K562 (cell line): ENCODE results near the gene METTL21C. TPM values are rescaled to one million over a fixed set of nuclear protein-coding genes. Genes with fewer than 3 reads are reported as not detected.

Experiments
- ATAC-seq: fragments of 200-7000 bp; cut with Tn5 transposase; 3 replicates; pipeline ENCODE4 v1.9.1; 2020; ENCODE audit warnings: moderate library complexity
- Bru-seq: library from RNA; stranded (reverse); fragments of 400-500 nt; gene quantifications from one replicate; lab custom pipeline; 2021; lab: Mats Ljungman, UMichigan
- BruChase-seq, 2 experiments: library from RNA; stranded (reverse); fragments of 400-500 nt; gene quantifications; one replicate each; lab custom pipeline; 2021; lab: Mats Ljungman, UMichigan
- BruUV-seq: library from RNA; stranded (reverse); fragments of 400-500 nt; replicated peaks from 2 replicates; lab custom pipeline; 2021; lab: Mats Ljungman, UMichigan
- CTCF ChIA-PET: fragments of 300-600 bp; formaldehyde crosslinking; extraction: SDS; loops from one replicate; lab custom pipeline; 2021; ENCODE audit warnings: low intra/inter-chr PET ratio; lab: Yijun Ruan, JAX
- POLR2A ChIA-PET: fragments of 300-600, 350-650 bp; sonication (Branson Sonifier 250); formaldehyde crosslinking; extraction: SDS; loops from one replicate; lab custom pipeline; 2021; ENCODE audit warnings: antibody characterized with exemption, inconsistent platforms; lab: Yijun Ruan, JAX
- DNase-seq, 4 experiments: peaks; one replicate each; pipeline versions ENCODE4 v3.0.0 to v3.0.0-alpha.2; 2011 to 2018; ENCODE audit warnings: low spot score in 3 of 4, mixed read lengths in 3 of 4; ENCODE audit errors: extremely low read depth in 1 of 4
- FAIRE-seq: peaks from 2 replicates; lab custom pipeline; 2011; peaks lifted over from hg19 to GRCh38; lab: Jason Lieb, UNC
- H2AFZ ChIP-seq: 2 replicates; pipeline ENCODE4 v1.6.0; 2011; ENCODE audit warnings: low read depth, low read length, control low read depth, inconsistent platforms
- H3K27ac ChIP-seq: fragments of 200-600 bp; 3 replicates; pipeline ENCODE4 v1.8.0; 2011; ENCODE audit warnings: low read depth, mild to moderate bottlenecking, control low read depth, inconsistent platforms, low read length, moderate library complexity, mixed read lengths; ENCODE audit errors: extremely low read depth
- H3K27me3 ChIP-seq, 2 experiments: fragments of 300-600 bp in 1 of 2; 2 replicates in 1 of 2; 3 replicates in 1 of 2; pipeline versions ENCODE4 v1.6.0 to v1.8.0; 2011; ENCODE audit warnings: inconsistent platforms in 2 of 2, low read length in 2 of 2, mild to moderate bottlenecking in 1 of 2, mixed read lengths in 1 of 2, moderate library complexity in 1 of 2; ENCODE audit not compliant: control insufficient read depth in 2 of 2, insufficient read depth in 2 of 2
- H3K36me3 ChIP-seq: fragments of 300-600 bp; 3 replicates; pipeline ENCODE4 v1.8.0; 2011; ENCODE audit warnings: mild to moderate bottlenecking, low read length, inconsistent platforms; ENCODE audit not compliant: control insufficient read depth, insufficient read depth
- H3K4me1 ChIP-seq, 2 experiments: fragments of 200-600 bp in 1 of 2; replicated peaks in 1 of 2; 2 replicates in 1 of 2; 3 replicates in 1 of 2; pipeline versions ENCODE4 v1.5.1 to v1.8.0; 2011; ENCODE audit warnings: inconsistent platforms in 2 of 2, low read length in 2 of 2, mild to moderate bottlenecking in 1 of 2, mixed read lengths in 1 of 2, moderate library complexity in 1 of 2; ENCODE audit not compliant: control insufficient read depth in 2 of 2, insufficient read depth in 2 of 2
- H3K4me2 ChIP-seq: 2 replicates; pipeline ENCODE4 v1.6.1; 2011; ENCODE audit warnings: low read length, control low read depth, inconsistent platforms, mixed read lengths; ENCODE audit not compliant: insufficient read depth
- H3K4me3 ChIP-seq: fragments of 200-600 bp; sonication (generic), shearing (Covaris generic); 2 replicates; pipeline ENCODE4 v1.5.1; 2016; ENCODE audit warnings: control low read depth, inconsistent platforms
- H3K79me2 ChIP-seq: fragments of 200-600 bp; 3 replicates; pipeline ENCODE4 v1.8.0; 2011; ENCODE audit warnings: low read length, inconsistent platforms; ENCODE audit not compliant: control insufficient read depth, insufficient read depth
- H3K9ac ChIP-seq, 2 experiments: 2 replicates each; pipeline versions ENCODE4 v1.6.0 to v1.6.1; 2011; ENCODE audit warnings: low read depth in 2 of 2, low read length in 2 of 2, control low read depth in 1 of 2, inconsistent platforms in 1 of 2, mild to moderate bottlenecking in 1 of 2, mixed read lengths in 1 of 2; ENCODE audit not compliant: insufficient read depth in 1 of 2
- H3K9me1 ChIP-seq: one replicate; pipeline ENCODE4 v1.6.0; 2011; ENCODE audit warnings: inconsistent platforms, mild to moderate bottlenecking, low read length, moderate library complexity; ENCODE audit not compliant: control insufficient read depth, insufficient read depth
- H3K9me3 ChIP-seq: replicated peaks from 2 replicates; pipeline ENCODE4 v1.5.1; 2011; ENCODE audit warnings: low read depth, low read length, inconsistent platforms; ENCODE audit not compliant: control insufficient read depth, insufficient read depth
- H4K20me1 ChIP-seq: replicated peaks from 2 replicates; pipeline ENCODE4 v1.6.1; 2011; ENCODE audit warnings: low read length, inconsistent platforms, mixed read lengths; ENCODE audit not compliant: control insufficient read depth, insufficient read depth
- ARHGAP35 ChIP-seq: fragments of 450-650 bp; IDR thresholded peaks from 2 replicates; pipeline ENCODE4 v1.6.1; 2018; ENCODE audit not compliant: partially characterized antibody
- CEBPB ChIP-seq: fragments of 450-650 bp; IDR thresholded peaks from 2 replicates; pipeline ENCODE4 v1.6.1; 2016; ENCODE audit warnings: missing genetic modification characterization, missing compliant biosample characterization
- FOXA1 ChIP-seq: fragments of 450-650 bp; IDR thresholded peaks from 2 replicates; pipeline ENCODE4 v1.6.1; 2016; ENCODE audit warnings: mild to moderate bottlenecking, borderline replicate concordance
- FUS ChIP-seq: fragments of 200-400 bp; formaldehyde crosslinking; optimal IDR thresholded peaks from 2 replicates; pipeline ENCODE3; 2017; ENCODE audit warnings: low read depth, low read length
- HMG20B ChIP-seq: fragments of 250-450 bp; sonication (Bioruptor Pico); IDR thresholded peaks from 2 replicates; pipeline ENCODE4 v1.5.0; 2021; ENCODE audit warnings: mild to moderate bottlenecking
- KDM4B ChIP-seq, 2 experiments: fragments of 450-650 bp in 1 of 2; sonication (generic) in 1 of 2; IDR thresholded peaks; 2 replicates each; pipeline ENCODE4 v1.6.1; 2016 to 2017; ENCODE audit warnings: borderline replicate concordance in 2 of 2, antibody characterized with exemption in 1 of 2, low read depth in 1 of 2, mild to moderate bottlenecking in 1 of 2
- MTF1 ChIP-seq: fragments of 250-450 bp; sonication (Bioruptor Pico); IDR thresholded peaks from 2 replicates; pipeline ENCODE4 v1.9.0; 2021; ENCODE audit warnings: moderate library complexity, mild to moderate bottlenecking, inconsistent platforms, borderline replicate concordance
- SMARCA5 ChIP-seq: fragments of 450-650 bp; IDR thresholded peaks from 2 replicates; pipeline ENCODE4 v1.6.1; 2016
- SNIP1 ChIP-seq: fragments of 450-650 bp; IDR thresholded peaks from 2 replicates; pipeline ENCODE4 v1.7.1; 2017; ENCODE audit warnings: low read depth, mild to moderate bottlenecking
- SOX6 ChIP-seq: fragments of 450-650 bp; IDR thresholded peaks from 2 replicates; pipeline ENCODE4 v1.6.1; 2014; ENCODE audit warnings: mild to moderate bottlenecking
- SRSF1 ChIP-seq: fragments of 200-400 bp; formaldehyde crosslinking; IDR thresholded peaks from 2 replicates; pipeline ENCODE4 v1.6.1; 2017; ENCODE audit warnings: mild to moderate bottlenecking, low read depth, low read length, moderate library complexity
- ZFX ChIP-seq: sonication (generic); formaldehyde crosslinking; IDR thresholded peaks from 2 replicates; pipeline ENCODE4 v1.8.0; 2022; ENCODE audit warnings: mild to moderate bottlenecking, missing genetic modification reagents, moderate library complexity
- ZNF263 ChIP-seq: sonication (generic); formaldehyde crosslinking; IDR thresholded peaks from 2 replicates; pipeline ENCODE4 v1.8.0; 2022; ENCODE audit warnings: mild to moderate bottlenecking, missing genetic modification reagents, borderline replicate concordance
- ZNF57 ChIP-seq: fragments of 450-650 bp; formaldehyde crosslinking; IDR thresholded peaks from 2 replicates; pipeline ENCODE4 v1.4.0; 2020; ENCODE audit warnings: mild to moderate bottlenecking, moderate library complexity
- ZNF76 ChIP-seq: fragments of 250-450 bp; sonication (Bioruptor Pico); IDR thresholded peaks from 2 replicates; pipeline ENCODE4 v1.4.0; 2020; ENCODE audit warnings: mild to moderate bottlenecking, moderate library complexity, borderline replicate concordance
- ZZZ3 ChIP-seq: fragments of 450-650 bp; IDR thresholded peaks from 2 replicates; pipeline ENCODE4 v1.6.1; 2016; ENCODE audit warnings: antibody characterized with exemption, mild to moderate bottlenecking, moderate library complexity
- WGBS: fragments of 100-300 bp; shearing (Covaris generic); methylation state at CpG from one replicate; pipeline ENCODE4 v1.1.6; 2016; ENCODE audit warnings: low coverage, mixed read lengths; ENCODE audit not compliant: insufficient coverage; ENCODE audit errors: missing lambda C conversion rate; 5-methylcytosine and 5-hydroxymethylcytosine counted together
- in situ Hi-C: fragments of 300-500 bp; cut with MboI; formaldehyde crosslinking; loops from 4 replicates; pipeline ENCODE4 v1.15.0; 2018; ENCODE audit warnings: inconsistent platforms, mixed read lengths
- intact Hi-C: fragments of 100-400 bp; cut with micrococcal nuclease; formaldehyde crosslinking; loops from 2 replicates; pipeline ENCODE4 v1.14.2; 2022
- long read RNA-seq, 3 experiments: library from polyadenylated mRNA in 2 of 3; library from RNA in 1 of 3; unstranded in 2 of 3; stranded (forward) in 1 of 3; transcript quantifications; one replicate each; pipeline ENCODE4 v2.0.0, GENCODE V29; 2019 to 2022
- polyA minus RNA-seq, 3 experiments: library from RNA; depleted of rRNA, polyadenylated mRNA; stranded (reverse); fragments of >200 nt; gene quantifications; 2 replicates each; pipeline ENCODE4 v1.2.3, GENCODE V29; 2011
- polyA plus RNA-seq, 8 experiments: library from polyadenylated mRNA; depleted of rRNA in 4 of 8; stranded (reverse) in 5 of 8; unstranded in 3 of 8; fragments of >200 nt; fragmentation: Nextera tagmentation in 2 of 8; fragmentation: Illumina TruSeq in 1 of 8; extraction: Ambion mirVana in 2 of 8; extraction: Trizol in 1 of 8; gene quantifications; 2 replicates each; pipeline versions ENCODE4 v1.2.1 to v1.2.3, GENCODE V29; 2011 to 2014; ENCODE audit warnings: inconsistent platforms in 1 of 8, missing spikeins in 1 of 8
- total RNA-seq, 7 experiments: library from RNA; depleted of rRNA in 6 of 7; stranded (reverse); fragments of >200 nt in 6 of 7; fragmentation: Illumina TruSeq in 2 of 7; extraction: Trizol in 2 of 7; gene quantifications; 2 replicates each; pipeline versions ENCODE4 v1.2.1 to v1.2.3, GENCODE V29; 2011 to 2021; ENCODE audit warnings: low replicate concordance in 1 of 7
- TF ChIP-seq, protein P1 (sequence below), 3 experiments: fragments of 200-800 bp in 1 of 3; sonication (Bioruptor generic) in 1 of 3; sonication (generic) in 1 of 3; formaldehyde crosslinking in 1 of 3; IDR thresholded peaks; 2 replicates each; pipeline versions ENCODE4 v1.6.1 to v1.8.0; 2016 to 2022; ENCODE audit warnings: mild to moderate bottlenecking in 2 of 3, missing compliant biosample characterization in 2 of 3, missing genetic modification characterization in 2 of 3, missing genetic modification reagents in 1 of 3

The METTL21C gene
- total RNA-seq (2011; cell fraction: chromatin; rRNA removed; ENCODE audit: low replicate concordance) = not detected in 2 replicates
- total RNA-seq (2011; cell fraction: nucleolus; rRNA removed) = not detected in 2 replicates
- not detected in 2 replicates for total RNA-seq (2011; cell fraction: nucleoplasm; rRNA removed)
- not detected in 2 replicates for total RNA-seq (2014; rRNA removed)
- not detected in 2 replicates for total RNA-seq (2014; rRNA removed; fragmentation: Illumina TruSeq; extraction: Trizol)
- not detected in 2 replicates for total RNA-seq (2015; rRNA removed; fragmentation: Illumina TruSeq; extraction: Trizol)
- not detected in 2 replicates for total RNA-seq (2021)
- polyA plus RNA-seq (2011; rRNA removed) = not detected in 2 replicates
- not detected in 2 replicates for polyA plus RNA-seq (2011; cell fraction: cytosol; rRNA removed)
- polyA plus RNA-seq (2011; cell fraction: nucleus; rRNA removed) = not detected in 2 replicates
- polyA plus RNA-seq (2012) = not detected in 2 replicates
- polyA plus RNA-seq (2014; fragmentation: Illumina TruSeq; extraction: Trizol) = not detected in 2 replicates
- polyA plus RNA-seq (2014; fragmentation: Nextera tagmentation; extraction: Ambion mirVana) = not detected
- not detected in 2 replicates for polyA plus RNA-seq (2014; rRNA removed)
- polyA minus RNA-seq (2011; rRNA and poly(A)+ RNA removed) = not detected in 2 replicates
- not detected in 2 replicates for polyA minus RNA-seq (2011; cell fraction: cytosol; rRNA and poly(A)+ RNA removed)
- polyA minus RNA-seq (2011; cell fraction: nucleus; rRNA and poly(A)+ RNA removed) = not detected in 2 replicates
- Bru-seq, nascent RNA = not detected
- not detected for BruChase-seq, experiment 1, labeled RNA remaining after a 2-hour chase
- not detected for BruChase-seq, experiment 2, labeled RNA remaining after a 6-hour chase
- long read RNA-seq, experiment 1 = 0 reads
- long read RNA-seq, experiment 2 = 0 reads
- long read RNA-seq, experiment 3 = 0 reads

DNA sequence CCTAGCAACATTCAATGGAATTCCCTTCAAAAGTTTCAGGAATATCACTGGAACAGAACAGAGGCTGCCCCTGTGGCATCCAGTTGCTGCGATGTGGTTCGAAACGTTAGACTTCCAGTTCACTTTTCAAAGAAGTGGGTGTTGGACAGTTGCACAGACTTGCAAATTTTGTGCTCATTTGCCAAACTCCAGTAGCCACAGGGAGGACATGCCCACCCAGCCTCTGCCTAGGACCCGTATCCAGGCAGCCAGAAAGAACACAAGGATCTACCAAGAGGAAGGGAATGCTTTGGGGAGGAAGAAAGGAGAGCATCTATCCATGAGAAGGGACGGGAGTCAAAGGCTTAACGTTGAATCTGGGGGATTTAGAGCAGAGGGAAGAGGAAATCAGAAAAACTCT is at the start of gene METTL21C:
METTL21C (minus strand) TSS at position 108 of the 400 bp plus-strand sequence. CDS start 546 bp downstream, outside the sequence.
- no peaks in the 10 kb centered on the region for H3K79me2 ChIP-seq
- no peaks in the 10 kb centered on the region for H4K20me1 ChIP-seq
- 0% methylated on average over 5 of the region's 6 CpGs for WGBS
- POLR2A ChIA-PET = no interaction called here
- no peak within 1 kb of the TSS for H3K27ac ChIP-seq
- TF ChIP-seq ZFX (CRISPR knock-in tag) (no peak), HMG20B (no peak), SNIP1 (no peak), MTF1 (CRISPR knock-in tag) (no peak), ZNF57 (CRISPR knock-in tag) (no peak), FUS (no peak), FOXA1 (no peak), CEBPB (tag) (no peak), SRSF1 (no peak), ARHGAP35 (no peak), SOX6 (no peak), SMARCA5 (no peak), ZNF263 (CRISPR knock-in tag) (no peak), KDM4B (IDR thresholded peaks at IDR 0.05; ENCODE audit: borderline replicate concordance in 2 of 2, low read depth in 1 of 2) (no peak), ZZZ3 (no peak), ZNF76 (CRISPR knock-in tag) (no peak)
- TF ChIP-seq, protein P1, sequence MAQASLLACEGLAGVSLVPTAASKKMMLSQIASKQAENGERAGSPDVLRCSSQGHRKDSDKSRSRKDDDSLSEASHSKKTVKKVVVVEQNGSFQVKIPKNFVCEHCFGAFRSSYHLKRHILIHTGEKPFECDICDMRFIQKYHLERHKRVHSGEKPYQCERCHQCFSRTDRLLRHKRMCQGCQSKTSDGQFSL (CRISPR knock-in tag; IDR thresholded peaks at IDR 0.05) = no peak
- TF ChIP-seq, protein P1 (tag; IDR thresholded peaks at IDR 0.05) = no peak
- H3K27me3 ChIP-seq = peaks cover 10 to 38% of the 10 kb centered on the region in 2 experiments; a peak in 4 of 5 replicates
- H3K4me1 ChIP-seq = no peaks in the 10 kb centered on the region
- no peaks in the 10 kb centered on the region for H3K9me1 ChIP-seq
- in situ Hi-C loops (no loop called here), intact Hi-C loops (no loop called here)
- no TSS peak for BruUV-seq
- CTCF ChIA-PET = no interaction called here
- H3K4me2 ChIP-seq = no peak within 1 kb of the TSS
- DNase-seq (no peak), FAIRE-seq (no peak), ATAC-seq (no peak)
- no peak within 1 kb of the TSS for H3K9ac ChIP-seq
- no peaks in the 10 kb centered on the region for H3K36me3 ChIP-seq
- no peak within 1 kb of the TSS for H2AFZ ChIP-seq
- no peaks in the 10 kb centered on the region for H3K9me3 ChIP-seq
- no peak within 1 kb of the TSS for H3K4me3 ChIP-seq
